Endothelial cell (in vitro differentiated cells): ENCODE results near the gene PHPT1. TPM values are rescaled to one million over a fixed set of nuclear protein-coding genes. Genes with fewer than 3 reads are reported as not detected.

Source experiments
- DNase-seq: peaks from one replicate; pipeline ENCODE4 v3.0.0; 2021; ENCODE audit warnings: low spot score
- H3K27ac Mint-ChIP-seq: one replicate; pipeline ENCODE4 v1.8.0; 2021; ENCODE audit warnings: mixed read lengths, inconsistent platforms; ENCODE audit not compliant: unreplicated experiment
- H3K27me3 Mint-ChIP-seq: one replicate; pipeline ENCODE4 v1.8.0; 2021; ENCODE audit warnings: mild to moderate bottlenecking, moderate library complexity, mixed read lengths, inconsistent platforms; ENCODE audit not compliant: unreplicated experiment
- H3K36me3 Mint-ChIP-seq: one replicate; pipeline ENCODE4 v1.8.0; 2021; ENCODE audit warnings: mild to moderate bottlenecking, low read depth, mixed read lengths, inconsistent platforms; ENCODE audit not compliant: unreplicated experiment
- H3K4me1 Mint-ChIP-seq: one replicate; pipeline ENCODE4 v1.8.0; 2021; ENCODE audit warnings: mild to moderate bottlenecking, mixed read lengths, inconsistent platforms; ENCODE audit not compliant: unreplicated experiment
- H3K4me3 Mint-ChIP-seq: one replicate; pipeline ENCODE4 v1.8.0; 2021; ENCODE audit warnings: mild to moderate bottlenecking, mixed read lengths, inconsistent platforms; ENCODE audit not compliant: unreplicated experiment
- H3K9me3 Mint-ChIP-seq: one replicate; pipeline ENCODE4 v1.8.0; 2021; ENCODE audit warnings: mixed read lengths, inconsistent platforms; ENCODE audit not compliant: unreplicated experiment
- total RNA-seq: library from RNA; stranded (reverse); fragmentation: NEBNext Ultra II Directional; extraction: Animal tissue kit (Norgen Biotek cat#: 25700); gene quantifications from one replicate; pipeline ENCODE4 v1.2.1, GENCODE V29; 2021; ENCODE audit not compliant: unreplicated experiment
- TF ChIP-seq, protein P1 (sequence below): fragments of 200-600 bp; sonication (generic); IDR thresholded peaks from one replicate; pipeline ENCODE4 v1.5.0; 2021; ENCODE audit warnings: antibody characterized with exemption; ENCODE audit not compliant: unreplicated experiment

Gene PHPT1
- total RNA-seq, 1 donor from 2014 or later, result 134 TPM

- DNase-seq, result no peak
- Mint-ChIP-seq H3K36me3 (peaks cover 3% of the 10 kb centered on the region), H3K27me3 (peaks cover 2% of the 10 kb centered on the region), H3K4me1 (no peaks in the 10 kb centered on the region), H3K27ac (no peak overlapping the region), H3K9me3 (no peaks in the 10 kb centered on the region), H3K4me3 (no peak overlapping the region)
- TF ChIP-seq, protein P1, sequence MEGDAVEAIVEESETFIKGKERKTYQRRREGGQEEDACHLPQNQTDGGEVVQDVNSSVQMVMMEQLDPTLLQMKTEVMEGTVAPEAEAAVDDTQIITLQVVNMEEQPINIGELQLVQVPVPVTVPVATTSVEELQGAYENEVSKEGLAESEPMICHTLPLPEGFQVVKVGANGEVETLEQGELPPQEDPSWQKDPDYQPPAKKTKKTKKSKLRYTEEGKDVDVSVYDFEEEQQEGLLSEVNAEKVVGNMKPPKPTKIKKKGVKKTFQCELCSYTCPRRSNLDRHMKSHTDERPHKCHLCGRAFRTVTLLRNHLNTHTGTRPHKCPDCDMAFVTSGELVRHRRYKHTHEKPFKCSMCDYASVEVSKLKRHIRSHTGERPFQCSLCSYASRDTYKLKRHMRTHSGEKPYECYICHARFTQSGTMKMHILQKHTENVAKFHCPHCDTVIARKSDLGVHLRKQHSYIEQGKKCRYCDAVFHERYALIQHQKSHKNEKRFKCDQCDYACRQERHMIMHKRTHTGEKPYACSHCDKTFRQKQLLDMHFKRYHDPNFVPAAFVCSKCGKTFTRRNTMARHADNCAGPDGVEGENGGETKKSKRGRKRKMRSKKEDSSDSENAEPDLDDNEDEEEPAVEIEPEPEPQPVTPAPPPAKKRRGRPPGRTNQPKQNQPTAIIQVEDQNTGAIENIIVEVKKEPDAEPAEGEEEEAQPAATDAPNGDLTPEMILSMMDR, result no peak
These were observed 22.3 kb upstream of the PHPT1 start for GRCh38 chr9:136826703-136827582.

GRCh38 chr9:136827794-136828473, 21.3 kb upstream of the PHPT1 start:
- Mint-ChIP-seq H3K4me3 (no peak overlapping the region), H3K36me3 (peaks cover 7% of the 10 kb centered on the region), H3K27me3 (no peaks in the 10 kb centered on the region), H3K27ac (no peak overlapping the region), H3K4me1 (no peaks in the 10 kb centered on the region), H3K9me3 (no peaks in the 10 kb centered on the region)
- DNase-seq, result no peak
- TF ChIP-seq, protein P1, result no peak

GRCh38 chr9:136828474-136829140, 20.6 kb upstream of the PHPT1 start:
- no peak for DNase-seq
- H3K27ac Mint-ChIP-seq, result no peak overlapping the region
- H3K4me1 Mint-ChIP-seq, result no peaks in the 10 kb centered on the region
- H3K9me3 Mint-ChIP-seq, result no peaks in the 10 kb centered on the region
- TF ChIP-seq, protein P1, result no peak
- no peaks in the 10 kb centered on the region for H3K27me3 Mint-ChIP-seq
- peaks cover 7% of the 10 kb centered on the region for H3K36me3 Mint-ChIP-seq
- no peak overlapping the region for H3K4me3 Mint-ChIP-seq

DNA sequence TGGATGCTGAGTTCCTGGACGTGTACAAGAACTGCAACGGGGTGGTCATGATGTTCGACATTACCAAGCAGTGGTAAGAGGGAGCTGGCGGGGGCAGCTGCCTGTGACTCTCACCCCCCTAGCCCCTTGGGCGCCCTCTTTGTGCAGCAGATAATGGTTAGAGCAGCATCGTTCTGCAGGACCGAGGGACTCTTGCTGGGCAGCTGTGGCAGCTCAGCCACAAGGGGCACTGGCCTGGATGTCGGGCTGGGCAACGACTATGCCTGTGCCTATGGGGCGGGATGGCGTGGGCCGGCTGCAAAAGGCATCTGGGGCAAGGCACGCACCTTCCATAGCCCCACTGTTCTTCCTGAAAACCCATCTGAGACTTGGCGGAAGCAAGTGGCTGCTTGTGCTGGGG, 19.8 kb upstream of the PHPT1 start:
- TF ChIP-seq, protein P1, result no peak
- Mint-ChIP-seq H3K4me3 (no peak overlapping the region), H3K4me1 (no peaks in the 10 kb centered on the region), H3K36me3 (peaks cover 13% of the 10 kb centered on the region), H3K9me3 (no peaks in the 10 kb centered on the region), H3K27ac (no peak overlapping the region), H3K27me3 (peaks cover 7% of the 10 kb centered on the region)
- DNase-seq, result no peak
